GF-D8 (cell line): Measurements from ENCODE around the gene TUBGCP2.
"Not testable (repeated sequence)": the region's sequence is repeated elsewhere in the genome, so short reads cannot be mapped to it uniquely, and the experiment has no call there.

Source experiments
- DNase-seq: peaks from one replicate; lab custom pipeline; 2025; lab: John Stamatoyannopoulos, UW

The TUBGCP2 gene

DNA sequence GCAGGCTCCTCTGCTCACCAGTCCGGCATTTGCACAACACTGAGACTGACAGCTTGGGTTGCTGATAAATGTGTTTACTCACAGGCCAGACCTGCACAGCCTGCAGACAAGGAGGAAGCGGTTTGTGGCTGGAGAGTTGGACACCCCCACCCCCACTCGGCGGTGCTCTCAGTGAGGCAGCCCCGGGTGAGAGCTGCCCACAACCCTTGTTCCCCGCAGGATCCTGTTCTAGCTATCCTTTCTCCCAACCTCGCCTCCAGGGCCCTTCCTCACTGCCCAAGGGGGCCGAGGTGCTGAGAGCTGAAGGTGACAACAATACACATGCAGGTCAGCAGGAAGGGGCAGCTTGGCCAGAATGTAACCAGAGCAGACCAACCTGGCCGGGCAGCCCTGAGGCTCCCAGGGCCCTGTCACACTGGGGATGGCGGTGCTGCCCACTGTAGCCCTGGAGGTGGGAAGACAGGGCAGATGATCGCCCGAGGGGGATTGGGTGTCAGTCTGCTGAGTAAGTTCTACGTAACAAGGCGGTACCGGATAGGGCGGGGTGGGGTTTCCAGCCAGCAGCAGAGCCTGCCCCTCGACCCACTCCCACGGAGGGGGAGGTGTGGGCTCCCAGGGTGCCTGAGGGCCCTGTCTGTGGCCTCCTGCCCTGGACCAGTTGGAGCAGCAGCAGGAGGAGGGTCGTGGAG lies 30.0 kb downstream of the TUBGCP2 start:
- peak; percentile 82 for DNase-seq

DNA sequence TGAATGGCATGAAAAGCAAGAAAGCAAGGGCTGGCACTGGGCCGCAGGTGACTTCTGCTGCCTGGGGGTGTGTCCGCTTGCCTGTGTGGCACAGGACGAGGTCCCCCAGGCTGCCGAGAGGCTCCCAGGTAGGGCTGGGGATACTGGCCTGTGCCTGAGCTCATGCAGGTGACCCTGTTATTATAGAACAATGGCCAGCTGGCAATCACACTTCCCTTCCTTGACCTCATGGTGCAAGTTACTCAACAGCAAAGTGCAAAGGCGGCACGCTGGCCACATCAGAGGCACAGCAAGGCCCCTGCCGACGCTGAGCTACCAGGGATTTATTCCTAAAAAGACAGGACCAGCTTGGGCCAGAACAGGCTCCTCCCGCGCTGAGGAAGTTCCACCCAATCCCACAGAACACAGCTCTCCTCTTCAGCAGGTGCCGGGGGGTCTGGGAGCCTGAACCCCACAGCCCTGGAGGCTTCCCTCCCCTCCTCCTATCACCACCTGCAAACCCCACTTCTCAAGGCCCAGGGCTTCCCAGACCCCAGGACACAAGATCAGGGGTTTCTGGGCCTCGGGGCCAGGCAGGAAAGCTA lies 30.6 kb downstream of the TUBGCP2 start:
- no peak for DNase-seq

DNA sequence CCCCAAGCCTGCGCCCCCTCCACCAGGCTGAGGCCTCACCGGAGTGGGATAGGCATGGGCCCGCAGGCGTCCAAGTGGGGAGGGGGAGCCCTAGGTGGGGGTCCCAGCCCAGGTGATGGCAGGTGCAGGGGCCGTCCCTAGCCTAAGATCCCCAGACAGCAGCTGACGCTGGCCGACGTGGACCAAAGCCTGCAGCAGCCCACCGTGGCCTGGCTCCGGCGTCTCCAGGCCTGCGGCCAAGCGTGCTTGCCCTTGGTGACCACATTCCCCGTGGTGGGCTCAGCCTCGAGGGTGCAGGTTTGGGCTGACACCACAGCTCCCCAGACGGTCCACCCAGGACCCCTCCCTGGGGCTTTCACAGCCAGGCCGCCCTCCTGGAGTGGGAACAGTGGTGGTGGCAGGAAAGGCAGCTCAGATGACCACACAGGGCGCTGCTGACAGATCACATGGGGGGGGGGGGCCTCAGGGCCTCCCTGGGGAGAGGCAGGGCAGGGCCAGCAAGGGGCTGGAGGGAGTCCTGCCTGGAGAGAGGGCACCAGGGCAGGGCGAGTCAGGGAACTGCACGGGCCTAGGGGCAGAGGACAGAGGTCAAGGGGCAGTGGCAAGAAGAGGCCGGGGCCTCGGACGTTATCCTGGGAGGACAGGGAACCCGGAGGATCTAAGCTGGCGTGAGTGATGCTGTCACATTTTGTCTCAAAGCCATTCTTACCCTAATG lies 31.2 kb downstream of the TUBGCP2 start:
- DNase-seq, result no peak

DNA sequence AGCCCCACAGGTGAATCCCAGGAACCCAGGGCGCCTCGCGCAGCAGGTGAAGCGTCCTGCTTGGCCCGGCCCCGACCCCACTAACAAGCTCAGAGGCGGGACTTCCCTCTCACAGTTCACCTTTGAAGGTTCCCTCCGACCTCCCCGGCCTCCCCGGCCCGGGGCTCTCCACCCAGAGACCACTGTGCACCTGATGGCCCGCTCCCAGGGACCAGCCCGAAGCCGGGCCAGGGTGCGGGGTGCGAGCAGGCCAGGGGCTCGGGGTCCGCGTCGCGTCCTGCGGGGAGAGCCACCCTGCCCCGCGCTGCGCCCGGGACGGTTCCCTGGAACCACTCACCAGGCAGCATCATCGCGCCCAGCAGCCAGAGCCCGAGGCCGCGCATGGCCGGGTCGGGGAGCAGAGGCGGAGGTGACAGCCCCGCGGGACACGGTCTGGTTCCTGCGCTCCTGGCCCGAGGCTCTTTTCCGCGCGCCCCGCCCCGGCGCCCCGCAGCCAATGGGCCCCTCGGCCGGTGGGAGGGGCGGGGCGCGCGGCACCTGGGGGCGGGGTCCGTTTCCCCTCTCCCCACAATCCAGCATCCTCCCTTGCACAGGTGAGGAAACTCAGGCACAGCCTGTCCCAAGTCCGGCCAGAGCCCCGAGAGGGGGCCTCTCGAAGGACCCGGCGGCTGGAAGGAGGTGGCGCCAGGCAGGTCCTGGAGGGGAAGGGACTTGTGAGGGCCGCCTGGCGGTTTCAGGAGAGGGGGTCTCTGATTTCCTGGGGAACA lies 32.1 kb downstream of the TUBGCP2 start, which contains the start of gene ADAM8:
Gene ADAM8 (minus strand): TSS at position 434 of the 767 bp plus-strand sequence. CDS start 51 bp downstream, at position 383.
- no peak for DNase-seq

DNA sequence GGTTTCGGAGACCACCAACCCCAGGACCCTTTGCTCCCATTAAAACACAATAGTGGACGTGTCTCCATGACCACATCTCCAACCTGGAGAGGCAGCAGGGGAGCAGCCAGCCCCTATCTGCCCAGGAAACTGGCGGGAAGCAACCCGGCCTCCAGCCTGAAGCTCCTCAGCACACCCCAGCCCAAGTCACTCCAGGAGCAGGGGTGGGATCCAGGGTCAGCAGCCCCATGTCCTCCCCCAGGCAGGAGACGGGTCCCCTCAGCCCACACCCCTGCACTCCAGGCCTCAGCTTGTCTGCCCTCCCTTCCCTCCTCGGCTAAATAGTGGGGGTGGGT lies 32.6 kb downstream of the TUBGCP2 start:
- no peak for DNase-seq

DNA sequence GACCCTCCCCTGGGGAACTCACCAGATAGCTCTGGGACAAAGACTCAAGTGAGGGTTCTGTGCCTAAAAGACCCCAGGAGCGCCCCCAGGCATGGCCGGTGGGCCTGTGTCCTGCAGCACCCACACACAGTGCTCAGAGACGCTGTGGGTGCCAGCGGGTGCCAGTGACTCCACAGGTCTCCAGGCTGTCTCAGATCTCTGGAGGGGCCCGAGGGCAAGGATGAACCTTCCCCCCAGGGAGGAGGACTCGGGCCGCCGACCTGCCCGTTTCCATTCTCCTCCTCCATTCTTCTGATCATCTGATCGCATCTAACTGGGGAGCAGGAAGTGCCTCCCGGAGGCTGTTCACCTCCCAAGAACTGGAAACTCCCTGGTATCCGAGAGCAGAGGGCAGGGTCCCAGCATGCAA lies 33.0 kb downstream of the TUBGCP2 start:
- DNase-seq, result peak; percentile 21

DNA sequence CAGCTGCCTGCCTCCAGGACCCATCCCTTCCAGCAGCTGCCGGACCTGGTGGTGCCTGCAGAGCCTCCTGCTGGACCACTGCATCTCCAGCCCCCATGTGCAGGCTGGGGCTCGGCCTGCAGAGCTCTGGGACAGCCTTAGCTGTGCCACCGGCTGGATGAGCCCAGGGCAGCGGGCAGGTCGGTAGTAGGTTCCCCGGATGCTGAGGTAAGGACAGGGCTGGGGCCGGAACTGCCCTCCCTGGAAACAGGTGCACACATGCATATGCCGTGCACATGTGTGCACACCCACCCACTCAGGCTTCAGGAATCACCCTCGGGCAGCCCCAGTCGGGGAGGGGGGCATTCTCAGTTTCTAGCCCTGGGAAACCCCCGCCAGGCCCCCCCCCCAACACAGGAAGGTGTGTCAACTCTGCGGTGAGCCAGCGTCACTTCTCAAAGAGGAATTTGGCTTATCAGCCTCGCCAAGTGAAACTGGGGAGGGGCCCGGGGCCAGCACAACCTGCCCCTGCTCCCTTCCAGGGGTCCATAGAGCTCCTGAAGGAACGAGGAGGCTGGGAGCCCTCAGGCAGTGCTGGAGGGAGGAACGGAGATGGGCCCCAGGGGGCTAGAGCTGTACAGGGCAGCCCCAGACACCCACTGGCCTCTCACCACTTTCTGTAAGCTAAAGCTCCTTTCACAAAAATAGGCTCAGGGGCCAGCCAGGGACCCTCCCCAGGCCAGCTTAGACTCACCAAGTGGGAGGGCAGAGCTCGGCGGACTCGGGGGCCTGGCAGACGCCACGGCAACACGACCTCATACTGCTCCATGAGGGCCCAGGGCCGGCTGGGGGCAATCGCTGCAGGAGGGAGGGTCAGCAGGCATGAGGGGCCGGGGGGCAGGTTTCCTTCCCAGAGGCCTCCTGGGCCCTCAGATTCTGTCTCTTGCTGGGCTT lies 33.7 kb downstream of the TUBGCP2 start:
- DNase-seq, result peak; percentile 85

DNA sequence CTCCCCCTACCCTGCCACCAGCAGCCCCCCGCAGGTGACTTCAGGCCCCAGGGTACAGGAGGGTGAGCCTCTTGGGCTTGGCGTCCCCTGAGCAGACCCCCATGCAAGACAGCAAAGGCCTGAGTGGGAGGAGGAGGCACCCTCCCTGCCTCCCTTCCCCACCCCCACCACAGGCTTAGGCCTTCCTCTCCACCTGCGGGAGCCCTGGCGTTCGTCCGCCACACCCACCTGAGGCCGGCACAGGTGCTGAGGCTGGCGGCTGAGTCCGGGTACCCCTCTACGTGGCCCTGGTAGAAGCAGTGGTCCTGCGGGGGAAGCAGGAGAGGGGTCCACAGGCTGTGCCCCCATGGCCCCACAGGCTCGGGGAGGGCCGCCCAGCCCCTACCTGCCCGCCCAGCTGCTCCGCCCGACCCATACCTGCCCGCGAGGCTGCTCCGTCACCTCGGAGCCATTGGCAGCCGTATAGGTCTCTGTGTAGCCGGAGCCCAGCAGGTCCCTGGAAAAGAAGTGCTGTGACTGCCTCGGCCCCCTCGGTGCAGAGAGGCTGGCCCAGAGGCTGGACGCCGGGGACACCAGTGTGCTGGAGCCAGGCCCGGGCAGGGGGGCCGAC lies 35.0 kb downstream of the TUBGCP2 start:
- DNase-seq, result no peak

DNA sequence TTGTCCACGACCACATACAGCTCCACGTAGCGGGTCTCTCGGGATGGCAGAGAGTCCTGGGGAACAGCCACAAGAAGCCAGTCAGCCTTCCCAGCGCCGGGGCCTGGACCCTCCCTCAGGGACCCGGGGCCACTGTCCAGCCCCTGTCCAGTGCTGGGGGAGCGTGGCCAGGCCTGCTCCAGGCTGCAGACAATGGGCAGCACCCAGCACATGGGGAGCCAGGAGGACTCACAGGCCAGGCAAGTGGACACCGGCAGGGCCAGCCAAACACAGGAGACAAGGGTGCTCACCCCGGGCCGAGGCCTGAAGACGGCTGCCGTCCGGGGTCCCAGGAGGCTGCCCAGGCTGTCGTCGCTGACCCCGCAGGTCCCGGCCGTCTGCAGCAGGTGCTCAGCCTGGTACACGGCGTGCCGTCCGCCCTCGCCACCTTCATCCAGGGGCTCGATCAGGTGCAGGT lies 35.7 kb downstream of the TUBGCP2 start:
- no peak for DNase-seq

DNA sequence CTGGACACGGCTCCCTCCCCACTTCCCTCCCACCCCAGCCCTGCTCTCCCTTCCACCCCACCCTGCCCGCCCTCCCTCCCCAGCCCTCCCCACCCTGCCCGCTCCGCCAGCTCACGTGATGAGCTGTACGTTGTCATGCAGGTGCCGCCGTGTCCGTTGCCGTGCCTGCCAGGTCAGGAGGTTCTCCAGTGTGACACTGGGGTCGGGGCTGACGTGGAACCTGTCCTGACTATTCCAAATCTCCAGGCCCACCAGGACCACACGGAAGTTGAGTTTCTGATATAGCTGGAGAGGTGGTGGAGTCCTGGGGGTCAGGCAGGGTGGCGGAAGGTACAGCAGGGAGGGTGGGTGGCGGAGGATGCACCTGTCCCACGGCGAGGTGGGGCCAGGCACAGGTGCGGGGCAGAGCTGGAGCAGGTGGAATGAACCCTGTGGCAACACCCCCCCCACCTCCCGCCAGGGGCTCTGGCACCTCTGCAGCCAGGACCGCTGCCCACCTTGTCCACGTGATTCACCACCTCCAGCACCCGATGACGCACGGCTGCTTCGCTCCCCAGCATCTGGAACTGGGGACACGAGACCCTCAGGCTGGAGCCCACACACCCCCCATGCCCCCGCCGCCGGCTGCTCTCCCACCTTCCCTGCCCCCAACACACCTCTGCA lies 36.2 kb downstream of the TUBGCP2 start:
- DNase-seq, result no peak

DNA sequence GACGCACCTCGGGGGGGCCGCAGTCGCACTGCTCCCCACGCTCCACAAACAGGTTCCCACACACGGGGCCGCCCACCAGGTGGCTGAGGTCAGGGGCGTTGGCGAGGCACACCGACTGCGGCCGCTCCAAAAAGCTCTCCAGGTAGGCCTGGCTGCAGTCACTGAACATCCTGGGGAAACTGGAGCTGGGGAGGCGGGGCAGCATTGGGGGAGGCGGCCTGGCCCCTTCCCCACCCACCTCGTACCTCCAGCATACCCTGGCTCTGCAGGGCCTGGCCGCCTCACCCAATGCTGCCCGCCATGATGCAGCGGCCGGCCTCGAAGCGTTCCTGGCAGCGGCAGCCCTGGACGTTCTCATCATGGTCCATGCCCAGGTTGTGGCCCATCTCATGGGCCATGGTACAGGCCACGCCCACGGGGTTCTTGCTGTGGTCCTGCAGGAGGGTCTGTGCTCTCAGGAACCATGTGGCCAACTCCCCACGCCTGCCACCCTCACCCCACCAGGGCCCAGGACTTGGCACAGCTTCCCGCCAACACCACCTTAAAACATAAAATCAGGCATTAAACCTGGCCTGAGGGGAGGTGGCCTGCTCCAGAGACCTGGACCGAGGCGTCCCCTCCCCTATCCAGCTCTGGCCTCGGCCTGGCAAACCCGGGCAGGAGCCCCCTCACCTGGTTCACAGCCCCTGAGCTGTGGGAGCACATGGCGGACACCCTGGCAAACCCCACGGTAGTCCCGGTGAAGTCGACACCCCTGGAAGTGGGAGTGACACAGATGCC lies 37.0 kb downstream of the TUBGCP2 start:
- DNase-seq, result no peak

DNA sequence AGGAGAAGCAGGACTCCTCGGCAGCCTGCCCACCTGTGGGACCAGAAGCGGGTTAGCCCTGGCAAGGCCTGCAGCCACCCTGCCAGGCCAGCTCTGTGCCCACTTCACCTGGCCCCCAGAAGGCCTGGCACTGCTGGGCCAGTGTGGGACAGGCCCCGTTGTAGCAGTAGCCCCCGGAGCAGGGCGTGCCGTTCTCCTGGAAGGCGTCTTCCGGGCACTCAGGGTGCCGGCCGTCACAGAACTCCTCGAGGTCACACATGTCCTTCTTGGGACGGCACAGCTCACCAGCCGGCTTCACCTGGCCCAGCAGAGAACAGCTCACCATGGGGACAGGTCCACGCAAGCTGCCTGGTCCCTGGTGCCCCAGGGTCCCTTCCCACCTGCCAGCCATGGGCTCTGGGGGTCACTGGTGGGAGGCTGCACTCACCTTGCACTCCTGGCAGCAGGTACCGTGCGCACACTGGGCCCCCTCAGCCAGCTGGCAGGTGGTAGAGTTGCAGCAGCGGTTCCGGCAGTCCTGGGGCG lies 37.8 kb downstream of the TUBGCP2 start:
- DNase-seq, result no peak

DNA sequence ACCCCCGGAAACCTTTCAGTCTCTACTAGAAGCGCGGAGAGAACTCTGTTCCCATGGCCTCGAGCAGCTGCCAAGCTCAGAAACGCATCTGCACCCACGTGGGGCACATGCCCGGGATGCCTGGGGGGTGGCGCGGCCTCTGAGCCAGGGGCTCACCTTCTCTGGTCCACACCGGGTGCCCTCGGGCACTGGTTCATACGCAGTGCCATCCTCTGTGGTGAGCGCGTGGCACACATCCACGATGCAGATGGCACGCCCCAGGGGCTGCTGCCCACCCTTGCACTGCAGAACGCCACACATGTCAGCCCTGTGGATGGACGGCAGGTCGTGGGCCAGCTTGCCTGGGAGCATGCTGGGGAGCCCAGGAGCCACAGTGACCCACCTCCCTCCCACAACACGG lies 38.5 kb downstream of the TUBGCP2 start:
- no peak for DNase-seq

DNA sequence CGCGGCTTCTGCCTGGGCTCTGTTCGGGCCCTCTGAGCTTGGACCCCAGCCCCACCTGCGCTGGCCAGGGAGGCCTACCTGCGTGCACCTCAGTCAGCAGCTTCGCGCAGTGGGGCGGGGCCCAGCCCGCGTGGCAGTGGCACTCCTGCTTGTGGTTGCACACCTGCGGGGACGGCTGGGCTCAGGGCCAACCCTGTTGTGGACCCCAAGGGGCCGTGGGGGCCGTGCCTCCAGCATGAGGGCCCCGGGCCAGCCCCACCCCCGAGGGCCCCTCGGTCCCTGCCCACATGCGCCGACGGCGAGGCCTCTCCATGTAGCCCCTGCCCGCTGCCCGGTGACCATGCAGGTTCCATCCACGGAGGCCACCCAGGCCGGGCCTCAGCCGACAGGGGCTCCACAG lies 39.3 kb downstream of the TUBGCP2 start:
- DNase-seq, result no peak

DNA sequence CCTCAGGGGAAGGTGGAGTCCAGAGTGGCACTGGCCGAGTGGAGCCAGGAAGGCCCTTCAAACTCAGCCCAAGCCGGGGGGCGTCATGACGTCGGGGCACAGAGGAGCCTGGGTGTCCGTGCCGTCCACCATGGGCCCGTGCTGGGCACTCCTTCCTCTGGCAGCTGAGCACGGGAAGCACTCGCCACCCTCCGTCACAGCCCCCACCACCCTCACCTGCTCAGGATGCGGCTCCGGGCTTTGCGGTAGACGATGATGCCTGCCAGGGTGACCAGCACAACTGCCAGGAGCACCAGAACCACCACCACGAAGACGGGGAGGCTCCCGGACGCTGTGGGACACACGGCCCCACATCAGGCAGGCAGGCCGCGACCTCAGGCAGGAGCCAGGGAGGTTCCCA lies 40.1 kb downstream of the TUBGCP2 start:
- DNase-seq, result no peak

DNA sequence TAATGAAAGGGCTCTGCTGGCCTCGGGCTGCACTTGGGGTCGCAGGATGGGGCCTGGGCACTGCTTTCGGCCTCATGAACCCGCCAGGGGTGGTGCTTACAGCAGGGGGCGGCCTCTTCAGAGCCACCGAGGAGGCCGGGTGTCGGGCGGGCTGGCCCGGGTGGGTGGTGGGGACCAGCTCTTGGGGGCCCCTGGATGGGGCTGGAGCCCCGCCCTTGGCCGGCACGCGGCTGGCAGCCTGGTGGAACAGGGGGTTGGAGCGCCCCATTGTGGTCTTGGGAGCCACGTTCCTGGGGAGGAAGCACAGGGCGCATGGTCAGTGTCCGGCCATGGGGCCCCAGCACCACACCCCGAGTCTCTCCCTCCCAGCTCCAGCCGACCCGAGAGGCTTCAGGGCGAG lies 40.8 kb downstream of the TUBGCP2 start:
- DNase-seq, result no peak

DNA sequence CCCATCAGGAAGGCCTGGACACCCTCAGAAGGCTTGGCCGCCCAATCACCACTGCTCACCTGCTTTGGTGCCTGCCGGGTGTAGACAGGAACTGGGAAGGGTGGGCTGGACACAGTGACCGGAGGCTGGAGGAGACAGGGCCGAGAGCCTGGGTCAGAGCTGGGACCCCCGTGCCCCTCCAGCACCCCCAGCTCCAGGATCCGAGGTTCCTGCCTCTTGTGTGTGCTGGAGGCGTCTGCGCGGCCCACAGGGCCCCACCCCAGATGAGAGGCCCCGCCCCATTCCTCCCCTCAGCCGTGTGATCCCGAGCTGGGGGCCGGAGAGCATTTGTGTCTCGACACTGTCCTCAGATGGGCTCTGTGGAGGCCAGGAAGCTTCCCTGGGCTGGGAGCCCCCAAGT lies 41.4 kb downstream of the TUBGCP2 start:
- DNase-seq, result no peak

DNA sequence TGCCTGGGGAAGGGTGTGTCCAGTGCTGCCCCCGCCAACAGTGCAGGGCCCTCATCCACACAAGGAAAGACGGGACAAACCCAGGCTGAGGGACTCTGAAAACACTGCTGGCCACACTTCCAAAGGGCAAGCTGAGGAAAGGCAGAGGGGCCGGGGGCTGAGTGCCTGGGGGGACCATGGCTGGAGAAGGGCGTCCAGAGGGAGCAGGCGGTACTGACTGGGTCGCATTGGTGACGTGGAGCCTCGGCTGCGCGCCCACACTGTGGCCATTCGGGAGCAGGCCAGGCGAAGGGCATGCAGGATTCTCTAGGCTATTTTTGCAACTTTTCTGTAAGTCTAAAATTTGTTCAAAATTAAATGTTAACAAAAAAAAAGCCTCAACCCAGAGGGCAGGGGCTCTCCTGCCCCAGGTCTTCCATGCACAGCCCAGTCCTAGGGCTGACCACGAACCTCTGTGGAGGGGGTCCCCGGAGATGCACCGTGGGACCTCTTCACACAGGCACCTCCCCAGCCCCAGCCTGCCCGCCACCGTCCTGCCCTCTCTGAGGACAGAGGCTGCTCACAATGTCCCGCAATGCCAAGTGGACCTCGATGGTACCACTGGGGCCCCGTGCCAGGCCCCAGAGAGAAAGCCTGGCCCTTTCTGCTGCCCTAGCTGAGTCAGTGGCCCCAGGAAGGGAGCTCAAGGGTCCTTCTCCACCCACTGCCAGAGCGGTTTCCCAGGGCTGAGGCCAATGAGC lies 42.4 kb downstream of the TUBGCP2 start:
- no peak for DNase-seq

DNA sequence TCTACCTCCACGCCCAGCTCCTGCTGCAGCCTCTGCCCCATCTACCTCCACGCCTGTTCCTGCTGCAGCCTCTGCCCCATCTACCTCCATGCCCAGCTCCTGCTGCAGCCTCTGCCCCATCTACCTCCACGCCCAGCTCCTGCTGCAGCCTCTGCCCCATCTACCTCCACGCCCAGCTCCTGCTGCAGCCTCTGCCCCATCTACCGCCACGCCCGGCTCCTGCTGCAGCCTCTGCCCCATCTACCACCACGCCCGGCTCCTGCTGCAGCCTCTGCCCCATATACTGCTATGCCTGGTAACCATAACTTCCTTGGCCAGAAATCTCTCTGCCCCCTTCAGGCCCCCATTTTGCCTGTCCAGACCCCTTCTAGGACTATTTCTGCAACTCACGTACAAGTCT lies 43.6 kb downstream of the TUBGCP2 start:
- not testable (repeated sequence) for DNase-seq
